ENCODE data around the gene OSBPL10.

DNA sequence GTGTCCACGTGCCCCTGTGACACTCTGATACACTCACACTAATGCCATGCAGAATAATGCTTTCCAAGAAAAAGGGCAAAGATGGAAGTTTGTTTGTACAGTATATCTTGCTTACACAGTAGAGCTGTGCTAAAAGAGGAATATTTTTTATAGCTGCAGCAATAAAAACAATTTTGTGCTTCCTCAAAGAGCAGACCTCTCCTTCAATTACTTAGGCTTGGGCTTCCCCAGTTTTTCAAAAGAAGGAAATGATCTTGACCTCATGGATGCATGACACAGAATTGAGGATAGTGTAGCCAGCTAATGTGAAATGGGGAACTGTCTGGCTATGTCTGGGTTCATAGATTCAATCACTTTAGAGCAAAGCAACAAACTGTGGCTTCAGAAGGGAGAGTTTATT, 310.9 kb downstream of the OSBPL10 start:
- TF ChIP-seq ELF4 (IDR thresholded peaks at IDR 0.05) (no peak), FOXA1 (IDR thresholded peaks at IDR 0.05) (no peak), BHLHE40 (IDR thresholded peaks at IDR 0.05; ENCODE audit: borderline replicate concordance) (no peak), L3MBTL2 (conservative IDR thresholded peaks at IDR 0.05) (no peak), FOXM1 (IDR thresholded peaks at IDR 0.05; ENCODE audit: borderline replicate concordance) (no peak), LEF1 (IDR thresholded peaks at IDR 0.05; ENCODE audit: borderline replicate concordance) (no peak), CTBP1 (IDR thresholded peaks at IDR 0.05; ENCODE audit: borderline replicate concordance) (no peak), ARNT (IDR thresholded peaks at IDR 0.05) (no peak)
- TF ChIP-seq, protein P1, sequence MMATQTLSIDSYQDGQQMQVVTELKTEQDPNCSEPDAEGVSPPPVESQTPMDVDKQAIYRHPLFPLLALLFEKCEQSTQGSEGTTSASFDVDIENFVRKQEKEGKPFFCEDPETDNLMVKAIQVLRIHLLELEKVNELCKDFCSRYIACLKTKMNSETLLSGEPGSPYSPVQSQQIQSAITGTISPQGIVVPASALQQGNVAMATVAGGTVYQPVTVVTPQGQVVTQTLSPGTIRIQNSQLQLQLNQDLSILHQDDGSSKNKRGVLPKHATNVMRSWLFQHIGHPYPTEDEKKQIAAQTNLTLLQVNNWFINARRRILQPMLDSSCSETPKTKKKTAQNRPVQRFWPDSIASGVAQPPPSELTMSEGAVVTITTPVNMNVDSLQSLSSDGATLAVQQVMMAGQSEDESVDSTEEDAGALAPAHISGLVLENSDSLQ (IDR thresholded peaks at IDR 0.05) = no peak

Measured in HEK293T (cell line).